Stimulated activated CD8-positive, alpha-beta memory T cell treated with anti-CD3 and anti-CD28 coated beads, Interleukin-15, amount 100 ng/mL, for 24 hours (primary cell): Measurements from ENCODE around the gene SPOCD1.

Source experiments
- DNase-seq: peaks from one replicate; pipeline ENCODE4 v3.0.0-alpha.2; 2020; ENCODE audit warnings: low read depth

The SPOCD1 gene

DNA sequence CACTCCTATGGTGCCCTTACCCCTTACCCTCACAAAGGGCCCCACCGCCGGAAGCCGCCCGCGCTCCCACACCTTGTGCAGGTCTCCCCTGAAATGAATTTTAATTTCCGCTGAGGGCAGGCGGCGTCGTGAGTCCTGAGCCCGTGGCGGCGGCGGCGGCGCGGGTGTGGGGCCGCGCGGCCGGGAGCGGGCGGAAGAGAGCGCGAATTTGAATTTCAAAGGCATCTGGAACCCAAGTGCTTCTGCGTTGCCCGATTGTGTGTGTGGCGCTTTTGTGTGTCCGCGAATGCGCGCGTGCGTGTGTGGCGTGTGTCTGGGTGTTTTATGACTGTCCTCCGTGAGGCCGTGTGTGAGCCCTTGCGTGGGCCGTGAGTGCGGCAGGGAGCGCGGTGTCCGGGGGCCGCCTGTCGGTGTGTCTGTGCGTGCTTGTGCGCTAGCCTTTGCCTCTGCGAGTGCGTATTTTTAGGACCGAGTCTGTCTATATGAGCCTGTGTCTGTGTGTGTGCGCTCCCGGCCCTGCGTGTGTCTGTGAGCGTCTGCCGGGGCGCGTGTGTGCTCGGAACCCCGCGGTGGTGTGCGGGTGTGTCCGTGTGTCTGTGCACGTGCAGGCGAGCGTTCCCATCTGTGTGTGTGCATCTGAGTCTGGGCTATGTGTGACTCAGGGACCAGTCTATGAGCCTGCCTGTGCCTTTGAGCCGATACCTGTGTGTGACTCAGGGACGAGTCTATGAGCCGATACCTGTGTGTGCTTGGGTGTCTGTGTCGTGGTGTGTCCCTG, 43.7 kb downstream of the SPOCD1 start:
- DNase-seq: no peak

- DNase-seq: no peak
These were observed 46.0 kb downstream of the SPOCD1 start for GRCh38 chr1:31769720-31770390.

DNA sequence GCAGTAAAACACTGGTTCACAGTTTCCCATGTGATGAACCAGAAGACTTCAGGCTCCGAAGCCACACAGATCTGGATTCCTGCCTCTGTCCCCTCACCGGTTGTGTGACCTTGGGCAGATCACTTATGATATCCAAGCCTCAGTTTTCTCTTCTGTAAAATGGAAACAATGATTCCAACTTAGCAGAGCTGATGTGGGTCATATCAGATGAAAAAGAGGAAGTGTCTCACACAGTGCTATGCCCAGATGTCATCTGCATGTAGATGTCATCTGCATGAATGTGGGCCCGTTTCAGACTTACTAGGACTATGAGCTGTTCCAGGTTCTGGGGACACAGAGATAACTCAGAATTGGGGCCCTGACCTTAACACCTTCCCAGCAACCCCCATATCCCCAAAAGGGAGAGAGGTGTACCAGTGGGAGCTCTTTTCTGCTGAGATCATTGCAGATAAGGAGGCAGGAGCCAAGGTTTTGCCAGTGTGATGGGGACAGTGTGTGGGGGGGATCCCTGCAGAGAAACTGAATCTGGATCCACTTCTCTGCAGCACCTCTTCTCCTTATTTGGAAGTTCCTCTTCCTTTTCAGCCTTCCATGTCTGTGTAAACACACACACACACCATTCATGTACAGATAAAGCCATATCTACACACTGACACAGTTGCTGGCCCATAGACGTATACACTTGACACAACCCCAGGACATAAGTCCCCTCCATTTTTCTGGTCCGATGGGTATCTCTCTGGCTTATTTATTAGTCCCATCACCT, 46.7 kb downstream of the SPOCD1 start:
- no peak for DNase-seq

- no peak for DNase-seq
These were observed 47.4 kb downstream of the SPOCD1 start for GRCh38 chr1:31768407-31768907.

GRCh38 chr1:31767225-31767624, 48.6 kb downstream of the SPOCD1 start:
- no peak for DNase-seq

- no peak for DNase-seq
These were observed 50.3 kb downstream of the SPOCD1 start for GRCh38 chr1:31765516-31765915.

- DNase-seq: no peak
These were observed 50.8 kb downstream of the SPOCD1 start for GRCh38 chr1:31765041-31765467.

GRCh38 chr1:31764312-31765040, 51.3 kb downstream of the SPOCD1 start, which contains the start of gene ADGRB2:
TSS of gene ADGRB2 (minus strand) at chr1:31764340. CDS start at chr1:31757221, 7,119 bp downstream.
- no peak for DNase-seq

DNA sequence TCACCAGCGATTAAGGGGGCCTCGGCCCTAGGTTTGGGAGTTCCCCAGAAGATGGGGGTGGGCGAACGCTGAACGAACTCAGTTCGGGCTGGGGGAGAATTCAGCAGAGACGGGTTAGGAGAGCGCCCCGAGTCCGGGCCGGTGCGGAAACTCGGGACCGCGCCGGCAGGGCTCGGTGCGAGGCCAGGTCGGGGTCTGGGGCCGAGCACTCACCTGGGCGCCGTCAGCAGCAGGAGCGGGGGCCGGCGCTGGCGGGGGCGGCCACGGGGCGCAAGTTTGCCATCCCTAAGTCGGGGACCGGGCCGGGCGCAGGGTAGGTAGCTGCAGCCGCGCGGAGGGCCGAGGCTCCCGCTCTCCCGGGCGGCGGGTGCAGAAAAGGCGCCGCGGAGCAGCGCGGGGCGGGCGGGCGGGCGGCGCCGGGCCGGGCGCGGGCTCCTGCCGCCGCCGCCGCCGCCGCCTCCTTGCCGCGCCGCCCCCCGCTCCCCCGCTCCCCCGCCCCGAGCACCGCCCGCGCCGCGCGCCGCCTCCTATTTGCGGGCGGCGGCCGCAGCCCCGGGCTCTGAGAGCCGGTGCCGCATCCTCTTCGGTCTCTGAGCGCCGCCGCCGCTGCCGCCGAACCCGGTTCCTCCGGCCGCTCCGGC, 52.0 kb downstream of the SPOCD1 start:
- no peak for DNase-seq

- DNase-seq: no peak
These were observed 52.8 kb downstream of the SPOCD1 start for GRCh38 chr1:31762726-31763670.

GRCh38 chr1:31762323-31762722, 53.5 kb downstream of the SPOCD1 start:
- DNase-seq: no peak

DNA sequence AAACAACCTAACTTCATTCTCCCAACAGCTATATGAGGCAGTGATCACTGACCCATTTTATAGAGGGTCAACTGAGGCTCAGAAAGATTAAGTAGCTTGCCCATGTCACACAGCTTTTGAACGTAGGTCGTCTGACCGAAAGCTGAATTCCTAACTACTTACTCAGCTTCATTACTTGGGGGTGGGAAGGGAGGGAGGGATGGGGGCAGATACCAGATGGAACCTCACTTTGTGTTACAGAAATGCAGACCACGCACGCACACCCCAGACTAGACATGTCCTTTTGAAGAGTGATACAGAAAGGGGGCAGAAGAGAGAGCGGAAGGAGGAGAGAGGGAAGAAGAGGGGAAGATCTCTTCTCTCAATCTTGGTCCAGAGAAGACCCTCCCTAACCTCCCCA, 53.9 kb downstream of the SPOCD1 start:
- no peak for DNase-seq

- no peak for DNase-seq
These were observed 55.1 kb downstream of the SPOCD1 start for GRCh38 chr1:31760471-31761470.

DNA sequence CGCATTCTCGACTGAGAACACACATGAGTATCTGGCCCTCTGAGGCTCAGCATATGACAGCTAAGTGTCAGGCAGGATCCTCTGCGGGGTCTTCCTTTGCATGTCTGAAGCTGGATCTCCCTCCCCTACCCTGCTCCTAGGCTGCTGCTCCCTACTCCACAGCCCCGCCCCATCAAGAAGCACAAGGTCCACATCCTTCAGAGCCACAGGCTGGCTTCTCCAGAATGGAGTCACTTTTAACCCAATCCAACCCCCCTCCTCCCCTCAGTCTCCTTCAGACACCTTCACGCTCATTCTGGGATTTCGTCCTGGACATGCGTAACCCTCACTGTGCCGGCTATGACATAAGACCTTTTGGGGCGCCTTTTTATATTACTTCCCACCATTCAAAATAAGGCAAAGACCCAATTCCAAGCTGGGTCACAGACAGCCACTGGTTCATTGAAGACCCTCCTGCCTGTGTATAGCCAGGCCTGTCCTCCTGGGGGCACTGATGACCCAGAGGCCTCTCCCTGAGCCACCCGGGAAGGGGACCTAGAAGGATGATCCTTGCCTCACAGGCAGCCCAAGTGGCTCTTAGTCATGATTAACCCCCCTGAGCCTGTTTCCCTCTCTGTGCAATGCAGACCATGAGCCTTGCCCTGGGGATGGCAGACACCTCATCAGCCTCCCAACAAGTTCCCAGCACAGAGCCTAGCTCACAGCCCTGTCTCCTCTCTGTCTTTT, 56.4 kb downstream of the SPOCD1 start:
- DNase-seq: no peak

- DNase-seq: no peak
These were observed 57.0 kb downstream of the SPOCD1 start for GRCh38 chr1:31758823-31759222.

DNA sequence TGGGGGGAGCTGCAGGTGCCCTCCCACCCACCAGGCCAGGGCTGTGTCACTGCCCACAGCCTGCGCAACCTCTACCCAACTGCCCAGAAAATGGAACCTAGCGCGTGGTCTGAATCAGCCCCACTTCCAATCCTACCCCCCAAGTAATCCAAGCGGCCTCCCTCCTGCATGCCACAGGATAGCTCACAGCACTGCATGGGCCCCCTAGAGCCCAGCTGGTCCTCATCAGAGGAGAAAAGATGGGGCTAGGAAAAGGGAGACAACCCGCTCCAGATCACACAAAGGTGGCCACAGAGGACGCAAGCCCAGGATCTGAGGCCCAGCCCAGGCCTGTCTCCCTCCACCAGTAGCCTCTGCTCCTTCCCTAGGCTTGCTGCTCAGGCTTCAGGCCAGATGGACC, 57.8 kb downstream of the SPOCD1 start:
- DNase-seq: no peak

DNA sequence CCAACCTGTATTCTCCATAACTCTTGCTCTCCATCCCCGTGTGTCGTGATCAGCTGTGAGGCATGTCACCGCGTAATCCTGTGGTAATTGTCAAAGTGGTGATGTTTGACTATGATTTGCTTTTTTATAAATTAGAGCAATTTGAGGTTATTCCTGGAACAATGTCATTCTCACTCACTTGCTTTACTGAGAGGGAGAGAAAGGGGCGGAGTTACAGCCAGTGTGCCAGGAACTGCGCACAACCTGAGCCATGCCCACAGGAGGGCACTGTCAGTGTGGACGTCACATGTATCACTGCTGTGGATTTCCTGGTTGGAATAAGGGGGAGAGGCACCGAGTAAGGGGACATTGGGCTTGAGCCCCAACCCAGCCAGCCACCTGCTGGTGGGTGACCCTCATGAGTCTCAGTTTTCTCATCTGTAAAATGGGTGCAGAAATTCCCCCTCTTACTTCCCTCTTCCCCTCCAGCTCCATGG, 58.6 kb downstream of the SPOCD1 start:
- DNase-seq: no peak

- no peak for DNase-seq
These were observed 59.2 kb downstream of the SPOCD1 start for GRCh38 chr1:31756578-31756977.
